Hepatocyte (in vitro differentiated cells): ENCODE measurements around the gene FILIP1. TPM values are rescaled to one million over a fixed set of nuclear protein-coding genes. Genes with fewer than 3 reads are reported as not detected.

Source experiments
- DNase-seq: peaks from one replicate; pipeline ENCODE4 v3.0.0-alpha.2; 2016; ENCODE audit warnings: low spot score
- H2AFZ ChIP-seq: fragments of 200-600 bp; sonication (generic); 2 replicates; pipeline ENCODE4 v1.6.0; 2016; ENCODE audit warnings: antibody characterized with exemption, mild to moderate bottlenecking
- H3K27ac ChIP-seq: fragments of 200-600 bp; sonication (generic); 2 replicates; pipeline ENCODE4 v1.5.1; 2016; ENCODE audit warnings: mild to moderate bottlenecking
- H3K27me3 ChIP-seq: fragments of 200-600 bp; sonication (generic); 2 replicates; pipeline ENCODE4 v1.6.1; 2016
- H3K36me3 ChIP-seq: fragments of 200-600 bp; sonication (generic); replicated peaks from 2 replicates; pipeline ENCODE4 v1.5.1; 2016; ENCODE audit warnings: low read depth; ENCODE audit not compliant: insufficient read depth
- H3K4me1 ChIP-seq: fragments of 200-600 bp; sonication (generic); 2 replicates; pipeline ENCODE4 v1.5.1; 2016; ENCODE audit warnings: mild to moderate bottlenecking, moderate library complexity; ENCODE audit not compliant: insufficient read depth
- H3K4me2 ChIP-seq: fragments of 200-600 bp; sonication (generic); 2 replicates; pipeline ENCODE4 v1.6.0; 2016
- H3K4me3 ChIP-seq: fragments of 200-600 bp; sonication (generic); 2 replicates; pipeline ENCODE4 v1.5.1; 2016; ENCODE audit warnings: mild to moderate bottlenecking
- H3K79me2 ChIP-seq: fragments of 200-600 bp; sonication (generic); 2 replicates; pipeline ENCODE4 v1.6.0; 2017; ENCODE audit warnings: mild to moderate bottlenecking
- H3K9me2 ChIP-seq: fragments of 200-600 bp; sonication (generic); replicated peaks from 2 replicates; pipeline ENCODE4 v1.6.0; 2017; ENCODE audit warnings: mild to moderate bottlenecking; ENCODE audit not compliant: insufficient read depth
- H3K9me3 ChIP-seq: fragments of 200-600 bp; sonication (generic); 2 replicates; pipeline ENCODE4 v1.5.1; 2016; ENCODE audit warnings: low read depth, mild to moderate bottlenecking
- H4K20me1 ChIP-seq: fragments of 200-600 bp; sonication (generic); 2 replicates; pipeline ENCODE4 v1.6.0; 2016; ENCODE audit warnings: mild to moderate bottlenecking; ENCODE audit not compliant: insufficient read depth, poor library complexity, severe bottlenecking
- EZH2 ChIP-seq: fragments of 200-600 bp; sonication (generic); IDR thresholded peaks from 2 replicates; pipeline ENCODE4 v1.6.1; 2016; ENCODE audit warnings: antibody characterized with exemption, mild to moderate bottlenecking, borderline replicate concordance
- EZH2phosphoT487 ChIP-seq: fragments of 200-600 bp; sonication (generic); IDR thresholded peaks from one replicate; pipeline ENCODE4 v1.6.1; 2018; ENCODE audit warnings: antibody characterized with exemption, mild to moderate bottlenecking, low read depth, moderate library complexity; ENCODE audit not compliant: unreplicated experiment, severe bottlenecking
- WGBS: methylation state at CpG from one replicate; pipeline ENCODE4 v1.1.6; 2016; ENCODE audit warnings: low lambda C conversion rate; ENCODE audit errors: missing lambda C conversion rate; 5-methylcytosine and 5-hydroxymethylcytosine counted together
- polyA plus RNA-seq: library from polyadenylated mRNA; unstranded; fragments of >200 nt; fragmentation: Nextera tagmentation; extraction: Ambion mirVana; gene quantifications from 2 replicates; pipeline ENCODE4 v1.2.1, GENCODE V29; 2016
- total RNA-seq: library from RNA; depleted of rRNA; stranded (reverse); fragments of >200 nt; gene quantifications from 2 replicates; pipeline ENCODE4 v1.2.3, GENCODE V29; 2014
- TF ChIP-seq, protein P1 (sequence below): fragments of 200-600 bp; sonication (generic); IDR thresholded peaks from 2 replicates; pipeline ENCODE4 v1.5.1; 2016; ENCODE audit warnings: antibody characterized with exemption, mild to moderate bottlenecking; ENCODE audit not compliant: poor library complexity

FILIP1 gene
- total and polyA plus RNA-seq, 2 experiments from 2014 or later: 4.1 to 6.0 TPM

- WGBS: 62% methylated on average over 2 of the region's 2 CpGs
- no peak for TF ChIP-seq EZH2phosphoT487
- no peak for TF ChIP-seq EZH2
- TF ChIP-seq, protein P1, sequence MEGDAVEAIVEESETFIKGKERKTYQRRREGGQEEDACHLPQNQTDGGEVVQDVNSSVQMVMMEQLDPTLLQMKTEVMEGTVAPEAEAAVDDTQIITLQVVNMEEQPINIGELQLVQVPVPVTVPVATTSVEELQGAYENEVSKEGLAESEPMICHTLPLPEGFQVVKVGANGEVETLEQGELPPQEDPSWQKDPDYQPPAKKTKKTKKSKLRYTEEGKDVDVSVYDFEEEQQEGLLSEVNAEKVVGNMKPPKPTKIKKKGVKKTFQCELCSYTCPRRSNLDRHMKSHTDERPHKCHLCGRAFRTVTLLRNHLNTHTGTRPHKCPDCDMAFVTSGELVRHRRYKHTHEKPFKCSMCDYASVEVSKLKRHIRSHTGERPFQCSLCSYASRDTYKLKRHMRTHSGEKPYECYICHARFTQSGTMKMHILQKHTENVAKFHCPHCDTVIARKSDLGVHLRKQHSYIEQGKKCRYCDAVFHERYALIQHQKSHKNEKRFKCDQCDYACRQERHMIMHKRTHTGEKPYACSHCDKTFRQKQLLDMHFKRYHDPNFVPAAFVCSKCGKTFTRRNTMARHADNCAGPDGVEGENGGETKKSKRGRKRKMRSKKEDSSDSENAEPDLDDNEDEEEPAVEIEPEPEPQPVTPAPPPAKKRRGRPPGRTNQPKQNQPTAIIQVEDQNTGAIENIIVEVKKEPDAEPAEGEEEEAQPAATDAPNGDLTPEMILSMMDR: no peak
- H3K4me1 ChIP-seq: no peaks in the 10 kb centered on the region
Measured at GRCh38 chr6:75250552-75250951, 243.0 kb downstream of the FILIP1 start.

DNA sequence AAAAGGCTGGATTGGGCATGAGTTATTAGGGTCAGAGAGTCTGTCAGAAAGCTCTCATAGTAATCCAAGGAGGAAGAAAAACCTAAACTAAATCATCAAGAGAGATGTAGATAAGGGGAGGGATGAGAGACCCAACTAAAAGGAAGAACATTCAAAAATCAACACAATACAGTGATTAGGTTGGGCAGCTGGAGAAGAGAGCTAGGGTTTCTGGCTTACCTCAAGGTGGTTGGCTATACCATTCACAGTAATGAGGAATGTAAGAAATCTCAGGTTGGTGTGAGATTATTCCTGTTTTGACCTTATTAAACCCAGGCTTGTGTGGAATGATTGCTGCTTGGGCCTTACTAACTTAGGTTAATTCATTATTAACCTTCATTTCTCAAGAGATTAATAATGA is 243.8 kb downstream of the FILIP1 start:
- Histone ChIP-seq H3K27ac (no peak overlapping the region), H3K4me1 (no peaks in the 10 kb centered on the region), H3K27me3 (no peaks in the 10 kb centered on the region), H3K4me3 (no peak overlapping the region), H3K36me3 (no peaks in the 10 kb centered on the region), H2AFZ (no peak overlapping the region), H4K20me1 (peaks cover 1% of the 10 kb centered on the region), H3K9me2 (no peaks in the 10 kb centered on the region), H3K79me2 (no peaks in the 10 kb centered on the region), H3K9me3 (no peaks in the 10 kb centered on the region), H3K4me2 (no peak overlapping the region)
- no peak for DNase-seq
- TF ChIP-seq EZH2 (no peak), EZH2phosphoT487 (no peak)
- TF ChIP-seq, protein P1: no peak

More at GRCh38 chr6:75250552-75250951, 243.0 kb downstream of the FILIP1 start:
- no peaks in the 10 kb centered on the region for H3K27me3 ChIP-seq
- H3K9me3 ChIP-seq: no peaks in the 10 kb centered on the region
- no peak overlapping the region for H2AFZ ChIP-seq
- no peak overlapping the region for H3K4me3 ChIP-seq
- no peaks in the 10 kb centered on the region for H3K9me2 ChIP-seq
- no peaks in the 10 kb centered on the region for H3K79me2 ChIP-seq
- peaks cover 2% of the 10 kb centered on the region for H4K20me1 ChIP-seq
- H3K36me3 ChIP-seq: no peaks in the 10 kb centered on the region
- H3K27ac ChIP-seq: no peak overlapping the region
- H3K4me2 ChIP-seq: no peak overlapping the region
- DNase-seq: no peak

DNA sequence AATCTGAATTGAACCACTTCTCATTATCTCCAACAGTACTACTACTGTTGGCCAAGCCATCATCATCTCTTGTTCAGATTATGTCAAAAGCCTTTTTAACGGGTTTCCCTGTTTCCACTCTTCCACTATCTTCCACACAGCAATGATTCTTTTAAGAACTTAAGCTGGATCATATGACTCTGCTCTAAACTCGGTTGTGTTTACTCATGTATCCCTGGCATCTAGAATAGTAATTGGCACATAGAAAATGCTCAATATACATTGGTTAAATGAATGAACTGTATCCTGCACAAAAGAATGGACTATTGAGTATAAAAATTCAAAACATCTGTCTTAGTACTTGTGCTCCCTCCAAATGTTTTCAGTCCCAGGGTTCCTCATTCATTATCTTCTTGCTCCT is 247.2 kb downstream of the FILIP1 start:
- DNase-seq: no peak
- WGBS: 41% methylated on average over 2 of the region's 2 CpGs
- TF ChIP-seq EZH2phosphoT487: no peak
- TF ChIP-seq, protein P1: no peak
- no peak for TF ChIP-seq EZH2
- no peak overlapping the region for H3K4me2 ChIP-seq
- peaks cover 17% of the 10 kb centered on the region for H3K4me1 ChIP-seq
- no peak overlapping the region for H3K4me3 ChIP-seq
- H4K20me1 ChIP-seq: peaks cover 3% of the 10 kb centered on the region
- no peaks in the 10 kb centered on the region for H3K27me3 ChIP-seq
- no peaks in the 10 kb centered on the region for H3K9me3 ChIP-seq
- H3K79me2 ChIP-seq: peaks cover 18% of the 10 kb centered on the region
- no peaks in the 10 kb centered on the region for H3K36me3 ChIP-seq
- H3K27ac ChIP-seq: no peak overlapping the region
- no peaks in the 10 kb centered on the region for H3K9me2 ChIP-seq
- H2AFZ ChIP-seq: no peak overlapping the region

DNA sequence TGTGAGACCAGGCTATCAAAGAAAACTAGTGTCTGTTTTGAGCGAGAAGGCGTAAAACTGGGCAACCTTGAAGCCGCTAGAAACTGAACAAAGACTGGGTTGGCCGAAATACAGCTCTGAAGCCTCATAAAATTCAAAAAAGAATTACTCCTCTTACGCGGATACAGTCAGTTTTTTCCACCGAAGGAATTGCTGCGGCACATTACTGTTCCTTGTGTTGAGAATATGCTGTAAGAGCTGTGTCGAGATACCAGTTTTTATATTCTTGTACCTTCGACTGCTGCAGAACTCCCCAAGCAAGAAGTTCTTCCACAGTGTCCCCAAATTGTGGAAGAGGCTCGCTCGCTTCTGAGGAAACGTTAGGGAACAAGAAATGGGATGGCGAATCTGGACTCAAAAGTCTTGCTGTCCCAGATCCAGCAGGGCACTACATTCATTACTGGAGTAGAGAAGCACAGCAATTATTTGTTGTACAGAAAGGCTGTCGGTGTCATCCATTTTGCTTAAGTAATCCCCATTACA is 249.5 kb downstream of the FILIP1 start:
- TF ChIP-seq EZH2: no peak
- TF ChIP-seq, protein P1: no peak
- TF ChIP-seq EZH2phosphoT487: no peak
- peaks cover 12% of the 10 kb centered on the region for H4K20me1 ChIP-seq
- H3K36me3 ChIP-seq: no peaks in the 10 kb centered on the region
- H3K4me2 ChIP-seq: peak overlapping the region; percentile 77
- 22% methylated on average over 15 of the region's 15 CpGs for WGBS
- no peaks in the 10 kb centered on the region for H3K27me3 ChIP-seq
- peak overlapping the region; percentile 92 for H3K27ac ChIP-seq
- peaks cover 17% of the 10 kb centered on the region for H3K4me1 ChIP-seq
- H3K9me3 ChIP-seq: no peaks in the 10 kb centered on the region
- H3K4me3 ChIP-seq: peak overlapping the region; percentile 20
- H3K9me2 ChIP-seq: no peaks in the 10 kb centered on the region
- H2AFZ ChIP-seq: peak overlapping the region; percentile 65
- peaks cover 32% of the 10 kb centered on the region for H3K79me2 ChIP-seq
- DNase-seq: peak; percentile 8
